Endothelial cell (in vitro differentiated cells): ENCODE results near the gene CENPC. TPM values are rescaled to one million over a fixed set of nuclear protein-coding genes. Genes with fewer than 3 reads are reported as not detected.

Experiments used
- DNase-seq: peaks from one replicate; pipeline ENCODE4 v3.0.0; 2021; ENCODE audit warnings: low spot score
- H3K27ac Mint-ChIP-seq: one replicate; pipeline ENCODE4 v1.8.0; 2021; ENCODE audit warnings: mixed read lengths, inconsistent platforms; ENCODE audit not compliant: unreplicated experiment
- H3K27me3 Mint-ChIP-seq: one replicate; pipeline ENCODE4 v1.8.0; 2021; ENCODE audit warnings: mild to moderate bottlenecking, moderate library complexity, mixed read lengths, inconsistent platforms; ENCODE audit not compliant: unreplicated experiment
- H3K36me3 Mint-ChIP-seq: one replicate; pipeline ENCODE4 v1.8.0; 2021; ENCODE audit warnings: mild to moderate bottlenecking, low read depth, mixed read lengths, inconsistent platforms; ENCODE audit not compliant: unreplicated experiment
- H3K4me1 Mint-ChIP-seq: one replicate; pipeline ENCODE4 v1.8.0; 2021; ENCODE audit warnings: mild to moderate bottlenecking, mixed read lengths, inconsistent platforms; ENCODE audit not compliant: unreplicated experiment
- H3K4me3 Mint-ChIP-seq: one replicate; pipeline ENCODE4 v1.8.0; 2021; ENCODE audit warnings: mild to moderate bottlenecking, mixed read lengths, inconsistent platforms; ENCODE audit not compliant: unreplicated experiment
- H3K9me3 Mint-ChIP-seq: one replicate; pipeline ENCODE4 v1.8.0; 2021; ENCODE audit warnings: mixed read lengths, inconsistent platforms; ENCODE audit not compliant: unreplicated experiment
- CTCF ChIP-seq: fragments of 200-600 bp; sonication (generic); IDR thresholded peaks from one replicate; pipeline ENCODE4 v1.5.0; 2021; ENCODE audit warnings: antibody characterized with exemption; ENCODE audit not compliant: unreplicated experiment
- total RNA-seq: library from RNA; stranded (reverse); fragmentation: NEBNext Ultra II Directional; extraction: Animal tissue kit (Norgen Biotek cat#: 25700); gene quantifications from one replicate; pipeline ENCODE4 v1.2.1, GENCODE V29; 2021; ENCODE audit not compliant: unreplicated experiment

The CENPC gene
- total RNA-seq, 1 donor from 2014 or later, result 25.7 TPM

- Mint-ChIP-seq H3K4me3 (no peak overlapping the region), H3K27me3 (no peaks in the 10 kb centered on the region), H3K9me3 (no peaks in the 10 kb centered on the region), H3K4me1 (no peaks in the 10 kb centered on the region), H3K27ac (no peak overlapping the region), H3K36me3 (peaks cover 6% of the 10 kb centered on the region)
- no peak for DNase-seq
- no peak for TF ChIP-seq CTCF
Observed at GRCh38 chr4:67466751-67467150, 78.6 kb downstream of the CENPC start.

- H3K27ac Mint-ChIP-seq, result no peak overlapping the region
Observed at GRCh38 chr4:67465763-67466052, 79.6 kb downstream of the CENPC start.

GRCh38 chr4:67465032-67465762, 80.1 kb downstream of the CENPC start:
- no peak for DNase-seq
- Mint-ChIP-seq H3K4me1 (no peaks in the 10 kb centered on the region), H3K27me3 (no peaks in the 10 kb centered on the region), H3K36me3 (no peaks in the 10 kb centered on the region), H3K27ac (no peak overlapping the region), H3K9me3 (no peaks in the 10 kb centered on the region), H3K4me3 (no peak overlapping the region)
- TF ChIP-seq CTCF, result no peak

More at GRCh38 chr4:67465763-67466052, 79.6 kb downstream of the CENPC start:
- Mint-ChIP-seq H3K4me1 (no peaks in the 10 kb centered on the region), H3K4me3 (no peak overlapping the region), H3K9me3 (no peaks in the 10 kb centered on the region), H3K36me3 (peaks cover 2% of the 10 kb centered on the region), H3K27me3 (no peaks in the 10 kb centered on the region)
- DNase-seq, result no peak
- TF ChIP-seq CTCF, result no peak

- H3K9me3 Mint-ChIP-seq, result no peaks in the 10 kb centered on the region
- peaks cover 16% of the 10 kb centered on the region for H3K36me3 Mint-ChIP-seq
- no peak overlapping the region for H3K4me3 Mint-ChIP-seq
- no peak overlapping the region for H3K27ac Mint-ChIP-seq
- no peak for TF ChIP-seq CTCF
- no peak for DNase-seq
- H3K4me1 Mint-ChIP-seq, result no peaks in the 10 kb centered on the region
- peaks cover 1% of the 10 kb centered on the region for H3K27me3 Mint-ChIP-seq
Observed at GRCh38 chr4:67460574-67460973, 84.7 kb downstream of the CENPC start.

- Mint-ChIP-seq H3K27ac (no peak overlapping the region), H3K4me1 (no peaks in the 10 kb centered on the region), H3K27me3 (peaks cover 1% of the 10 kb centered on the region), H3K4me3 (no peak overlapping the region), H3K36me3 (peaks cover 16% of the 10 kb centered on the region), H3K9me3 (no peaks in the 10 kb centered on the region)
- DNase-seq, result no peak
- TF ChIP-seq CTCF, result no peak
Observed at GRCh38 chr4:67459164-67459563, 86.1 kb downstream of the CENPC start.
